Measurements from ENCODE around the gene GTPBP1.

DNA sequence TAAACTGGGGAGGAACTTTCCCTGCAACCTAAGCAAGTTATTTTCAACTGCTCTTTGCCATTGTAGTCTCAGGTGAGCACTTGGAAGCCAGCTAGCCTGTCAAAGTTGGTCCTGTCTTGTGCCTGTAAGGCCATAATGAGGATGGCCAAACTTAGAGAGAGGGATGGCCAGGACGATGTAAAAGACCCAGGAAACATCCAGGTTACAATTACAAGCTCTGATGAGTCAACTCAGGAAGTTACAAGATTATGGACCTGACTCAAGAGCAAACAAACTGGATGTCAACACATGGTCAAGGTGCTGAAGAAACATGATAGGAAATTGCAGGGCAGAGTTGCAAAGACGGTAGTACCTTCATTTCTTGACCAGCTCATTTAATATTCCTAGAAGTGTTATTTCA is 1.6 kb downstream of the GTPBP1 start:
- TF ChIP-seq, protein P1, sequence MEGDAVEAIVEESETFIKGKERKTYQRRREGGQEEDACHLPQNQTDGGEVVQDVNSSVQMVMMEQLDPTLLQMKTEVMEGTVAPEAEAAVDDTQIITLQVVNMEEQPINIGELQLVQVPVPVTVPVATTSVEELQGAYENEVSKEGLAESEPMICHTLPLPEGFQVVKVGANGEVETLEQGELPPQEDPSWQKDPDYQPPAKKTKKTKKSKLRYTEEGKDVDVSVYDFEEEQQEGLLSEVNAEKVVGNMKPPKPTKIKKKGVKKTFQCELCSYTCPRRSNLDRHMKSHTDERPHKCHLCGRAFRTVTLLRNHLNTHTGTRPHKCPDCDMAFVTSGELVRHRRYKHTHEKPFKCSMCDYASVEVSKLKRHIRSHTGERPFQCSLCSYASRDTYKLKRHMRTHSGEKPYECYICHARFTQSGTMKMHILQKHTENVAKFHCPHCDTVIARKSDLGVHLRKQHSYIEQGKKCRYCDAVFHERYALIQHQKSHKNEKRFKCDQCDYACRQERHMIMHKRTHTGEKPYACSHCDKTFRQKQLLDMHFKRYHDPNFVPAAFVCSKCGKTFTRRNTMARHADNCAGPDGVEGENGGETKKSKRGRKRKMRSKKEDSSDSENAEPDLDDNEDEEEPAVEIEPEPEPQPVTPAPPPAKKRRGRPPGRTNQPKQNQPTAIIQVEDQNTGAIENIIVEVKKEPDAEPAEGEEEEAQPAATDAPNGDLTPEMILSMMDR (IDR thresholded peaks at IDR 0.05) = no peak
- TF ChIP-seq POLR2A (IDR thresholded peaks at IDR 0.05) = no peak

All from heart left ventricle (tissue), 13 donors.